MM.1S (cell line): Measurements from ENCODE around the gene ACOX2.

Source experiments
- DNase-seq: peaks from one replicate; pipeline ENCODE4 v3.0.0-alpha.2; 2015
- H2AFZ ChIP-seq: fragments of 300-600 bp; sonication (generic); 2 replicates; pipeline ENCODE4 v1.6.0; 2016; ENCODE audit warnings: antibody characterized with exemption, low read length
- H3F3A ChIP-seq: fragments of 300-600 bp; sonication (generic); 2 replicates; pipeline ENCODE4 v1.6.1; 2016; ENCODE audit warnings: mild to moderate bottlenecking, antibody characterized with exemption, low read length, moderate library complexity, mixed read lengths; ENCODE audit not compliant: insufficient read depth
- H3K27ac ChIP-seq: fragments of 300-600 bp; sonication (generic); 2 replicates; pipeline ENCODE4 v1.5.1; 2016; ENCODE audit warnings: mild to moderate bottlenecking, low read length
- H3K27me3 ChIP-seq: fragments of 300-600 bp; sonication (generic); replicated peaks from 2 replicates; pipeline ENCODE4 v1.6.0; 2016; ENCODE audit warnings: low read length; ENCODE audit not compliant: insufficient read depth
- H3K36me3 ChIP-seq: fragments of 300-600 bp; sonication (generic); replicated peaks from 2 replicates; pipeline ENCODE4 v1.6.1; 2016; ENCODE audit warnings: mild to moderate bottlenecking, low read length, mixed read lengths; ENCODE audit not compliant: insufficient read depth
- H3K4me1 ChIP-seq: fragments of 300-600 bp; sonication (generic); 2 replicates; pipeline ENCODE4 v1.6.1; 2016; ENCODE audit warnings: low read length, mixed read lengths
- H3K4me2 ChIP-seq: fragments of 300-600 bp; sonication (generic); 2 replicates; pipeline ENCODE4 v1.6.0; 2016; ENCODE audit warnings: low read depth, low read length
- H3K4me3 ChIP-seq: fragments of 300-600 bp; sonication (generic); 2 replicates; pipeline ENCODE4 v1.5.1; 2016; ENCODE audit warnings: low read length, mixed read lengths
- H3K79me2 ChIP-seq: fragments of 300-600 bp; sonication (generic); 2 replicates; pipeline ENCODE4 v1.6.1; 2016; ENCODE audit warnings: mixed run types, low read length, mixed read lengths
- H3K9ac ChIP-seq: fragments of 300-600 bp; sonication (generic); 2 replicates; pipeline ENCODE4 v1.6.1; 2016; ENCODE audit warnings: low read length, mixed read lengths
- H3K9me2 ChIP-seq: fragments of 300-600 bp; sonication (generic); replicated peaks from 2 replicates; pipeline ENCODE4 v1.6.1; 2016; ENCODE audit warnings: mild to moderate bottlenecking, low read length, mixed read lengths; ENCODE audit not compliant: insufficient read depth
- H3K9me3 ChIP-seq: fragments of 300-600 bp; sonication (generic); replicated peaks from 2 replicates; pipeline ENCODE4 v1.6.1; 2016; ENCODE audit warnings: mild to moderate bottlenecking, low read length, mixed read lengths; ENCODE audit not compliant: insufficient read depth
- H4K20me1 ChIP-seq: fragments of 300-600 bp; sonication (generic); 2 replicates; pipeline ENCODE4 v1.6.1; 2016; ENCODE audit warnings: mild to moderate bottlenecking, low read length, moderate library complexity, mixed read lengths; ENCODE audit not compliant: insufficient read depth
- CTCF ChIP-seq: fragments of 300-600 bp; sonication (generic); IDR thresholded peaks from 2 replicates; pipeline ENCODE4 v1.5.1; 2016; ENCODE audit warnings: antibody characterized with exemption, low read length, mixed read lengths
- EZH2 ChIP-seq: fragments of 300-600 bp; sonication (generic); optimal IDR thresholded peaks from 2 replicates; pipeline ENCODE3; 2017; ENCODE audit warnings: low read depth, mild to moderate bottlenecking, antibody characterized with exemption, low read length, mixed read lengths
- EZH2phosphoT487 ChIP-seq: fragments of 300-600 bp; sonication (generic); IDR thresholded peaks from 2 replicates; pipeline ENCODE4 v1.6.1; 2018; ENCODE audit warnings: antibody characterized with exemption, low read length

The ACOX2 gene

GRCh38 chr3:58575971-58576652 is 39.1 kb upstream of the ACOX2 start:
- Histone ChIP-seq H3F3A (no peaks in the 10 kb centered on the region), H3K9me3 (no peaks in the 10 kb centered on the region), H3K79me2 (no peaks in the 10 kb centered on the region), H3K4me2 (no peak overlapping the region), H3K4me1 (no peaks in the 10 kb centered on the region), H2AFZ (no peak overlapping the region), H3K27ac (no peak overlapping the region), H3K9me2 (no peaks in the 10 kb centered on the region), H3K4me3 (no peak overlapping the region), H4K20me1 (no peaks in the 10 kb centered on the region), H3K27me3 (no peaks in the 10 kb centered on the region), H3K9ac (no peak overlapping the region), H3K36me3 (no peaks in the 10 kb centered on the region)
- no peak for TF ChIP-seq EZH2
- no peak for TF ChIP-seq EZH2phosphoT487
- no peak for TF ChIP-seq CTCF
- DNase-seq: no peak

GRCh38 chr3:58574682-58575081 is 37.7 kb upstream of the ACOX2 start:
- Histone ChIP-seq H3K4me3 (no peak overlapping the region), H3K4me1 (no peaks in the 10 kb centered on the region), H2AFZ (no peak overlapping the region), H3K9me2 (no peaks in the 10 kb centered on the region), H3K27me3 (no peaks in the 10 kb centered on the region), H4K20me1 (no peaks in the 10 kb centered on the region), H3K9me3 (no peaks in the 10 kb centered on the region), H3K27ac (no peak overlapping the region), H3K4me2 (no peak overlapping the region), H3K36me3 (no peaks in the 10 kb centered on the region), H3K9ac (no peak overlapping the region), H3K79me2 (no peaks in the 10 kb centered on the region), H3F3A (no peaks in the 10 kb centered on the region)
- TF ChIP-seq CTCF: no peak
- no peak for TF ChIP-seq EZH2
- no peak for TF ChIP-seq EZH2phosphoT487
- no peak for DNase-seq

- Histone ChIP-seq H3K36me3 (no peaks in the 10 kb centered on the region), H4K20me1 (no peaks in the 10 kb centered on the region), H3K9me2 (no peaks in the 10 kb centered on the region), H3K27ac (no peak overlapping the region), H3K9me3 (no peaks in the 10 kb centered on the region), H3K79me2 (no peaks in the 10 kb centered on the region), H3K4me3 (no peak overlapping the region), H3K9ac (no peak overlapping the region), H3K27me3 (no peaks in the 10 kb centered on the region), H3F3A (no peaks in the 10 kb centered on the region), H2AFZ (no peak overlapping the region), H3K4me2 (no peak overlapping the region), H3K4me1 (no peaks in the 10 kb centered on the region)
- TF ChIP-seq CTCF: no peak
- no peak for TF ChIP-seq EZH2
- TF ChIP-seq EZH2phosphoT487: no peak
- DNase-seq: no peak
Measured at GRCh38 chr3:58574106-58574505, 37.1 kb upstream of the ACOX2 start.
